ENCODE measurements around the gene C6orf52. TPM values are rescaled to one million over a fixed set of nuclear protein-coding genes. Genes with fewer than 3 reads are reported as not detected.

C6orf52 gene
- total RNA-seq, 1 donor from 2014 or later, result 8.2 TPM

DNA sequence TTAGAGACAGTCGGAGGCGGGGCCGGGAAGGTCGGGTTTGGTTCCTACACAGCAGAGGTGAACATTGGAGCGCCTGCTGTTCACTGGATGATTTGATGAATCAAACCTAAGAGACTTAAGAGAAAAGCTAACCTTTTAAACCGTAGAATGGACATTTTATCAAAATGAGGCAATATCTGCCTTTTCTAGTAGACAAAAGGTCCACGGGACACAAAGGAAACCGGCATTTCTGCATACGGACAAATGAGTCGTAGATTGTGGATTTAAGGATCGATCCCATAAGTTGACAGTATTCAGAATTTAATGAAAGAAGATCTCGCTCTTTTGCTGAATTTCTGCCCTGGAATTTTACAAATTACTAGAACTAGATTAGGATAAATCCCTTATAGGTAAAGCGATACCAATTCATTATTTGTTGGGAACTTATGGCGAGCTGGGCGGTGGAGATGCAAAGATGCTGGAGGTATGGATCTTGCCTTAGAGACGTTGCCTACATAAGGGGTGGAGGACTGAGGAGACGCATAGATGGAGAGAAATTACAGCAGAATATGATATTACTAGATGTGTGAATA, 756 bp upstream of the C6orf52 start:
- peak overlapping the region; percentile 100 for H3K27ac Mint-ChIP-seq (ENCODE audit: unreplicated experiment)
- no peak for TF ChIP-seq CTCF (conservative IDR thresholded peaks at IDR 0.05)
- H3K4me3 Mint-ChIP-seq, result peak overlapping the region; percentile 98
- DNase-seq (ENCODE audit: low read depth, low spot score), result no peak
- H3K27me3 Mint-ChIP-seq (ENCODE audit: low read depth), result no peaks in the 10 kb centered on the region
- H3K36me3 Mint-ChIP-seq (ENCODE audit: low read depth), result peaks cover 3% of the 10 kb centered on the region
- H3K4me1 Mint-ChIP-seq, result peaks cover 29% of the 10 kb centered on the region
- no peaks in the 10 kb centered on the region for H3K9me3 Mint-ChIP-seq

GRCh38 chr6:10692965-10693538, 1.4 kb downstream of the C6orf52 start:
- DNase-seq (ENCODE audit: low read depth, low spot score), result no peak
- H3K4me3 Mint-ChIP-seq, result peak overlapping the region; percentile 98
- peaks cover 3% of the 10 kb centered on the region for H3K36me3 Mint-ChIP-seq (ENCODE audit: low read depth)
- peak overlapping the region; percentile 73 for H3K27ac Mint-ChIP-seq (ENCODE audit: unreplicated experiment)
- no peaks in the 10 kb centered on the region for H3K9me3 Mint-ChIP-seq
- peaks cover 29% of the 10 kb centered on the region for H3K4me1 Mint-ChIP-seq
- peaks cover 3% of the 10 kb centered on the region for H3K27me3 Mint-ChIP-seq (ENCODE audit: low read depth)
- TF ChIP-seq CTCF (conservative IDR thresholded peaks at IDR 0.05), result no peak

GRCh38 chr6:10690651-10691445, 3.6 kb downstream of the C6orf52 start:
- Mint-ChIP-seq H3K9me3 (no peaks in the 10 kb centered on the region), H3K4me3 (peak overlapping the region; percentile 78), H3K27me3 (ENCODE audit: low read depth) (peaks cover 20% of the 10 kb centered on the region), H3K27ac (ENCODE audit: unreplicated experiment) (no peak overlapping the region), H3K36me3 (ENCODE audit: low read depth) (peaks cover 3% of the 10 kb centered on the region), H3K4me1 (peaks cover 26% of the 10 kb centered on the region)
- no peak for TF ChIP-seq CTCF (conservative IDR thresholded peaks at IDR 0.05)
- no peak for DNase-seq (ENCODE audit: low read depth, low spot score)

DNA sequence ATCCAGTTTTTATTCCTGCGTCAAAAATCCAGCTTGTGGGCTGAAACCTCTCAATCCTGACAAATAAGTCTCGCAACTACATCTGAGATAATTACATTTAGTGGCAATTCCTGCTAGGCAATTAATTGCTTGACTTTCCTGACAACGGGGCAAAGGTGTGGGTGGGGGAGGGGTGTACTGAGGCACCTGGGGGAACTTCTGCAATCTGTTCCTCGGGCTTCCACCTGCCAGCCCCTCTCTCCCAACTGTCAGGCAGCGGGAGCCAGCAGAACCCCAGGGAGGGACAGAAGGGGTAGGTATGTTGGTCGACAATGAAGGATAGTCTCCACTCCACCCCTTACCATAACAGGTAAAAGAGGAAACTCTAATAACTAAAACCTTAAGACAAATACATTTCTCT, 6.8 kb downstream of the C6orf52 start:
- Mint-ChIP-seq H3K27ac (ENCODE audit: unreplicated experiment) (no peak overlapping the region), H3K36me3 (ENCODE audit: low read depth) (no peaks in the 10 kb centered on the region)

GRCh38 chr6:10686901-10687300, 7.5 kb downstream of the C6orf52 start:
- H3K4me1 Mint-ChIP-seq, result peaks cover 4% of the 10 kb centered on the region
- DNase-seq (ENCODE audit: low read depth, low spot score), result no peak
- no peak for TF ChIP-seq CTCF (conservative IDR thresholded peaks at IDR 0.05)
- no peak overlapping the region for H3K27ac Mint-ChIP-seq (ENCODE audit: unreplicated experiment)
- H3K36me3 Mint-ChIP-seq (ENCODE audit: low read depth), result no peaks in the 10 kb centered on the region
- H3K4me3 Mint-ChIP-seq, result no peak overlapping the region
- no peaks in the 10 kb centered on the region for H3K9me3 Mint-ChIP-seq
- peaks cover 28% of the 10 kb centered on the region for H3K27me3 Mint-ChIP-seq (ENCODE audit: low read depth)

More for the DNA sequence above, 6.8 kb downstream of the C6orf52 start:
- no peak overlapping the region for H3K4me3 Mint-ChIP-seq
- no peak for TF ChIP-seq CTCF (conservative IDR thresholded peaks at IDR 0.05)
- no peaks in the 10 kb centered on the region for H3K9me3 Mint-ChIP-seq
- no peak for DNase-seq (ENCODE audit: low read depth, low spot score)
- peaks cover 5% of the 10 kb centered on the region for H3K4me1 Mint-ChIP-seq
- H3K27me3 Mint-ChIP-seq (ENCODE audit: low read depth), result peaks cover 28% of the 10 kb centered on the region
